ENCODE results near the gene DYRK3. TPM values are rescaled to one million over a fixed set of nuclear protein-coding genes. Genes with fewer than 3 reads are reported as not detected.

The DYRK3 gene
- 1 to 10 TPM; 2.7 TPM for total RNA-seq

- ATAC-seq (ENCODE audit: low read depth), result peak; percentile 90
- peak within 1 kb of the TSS; percentile 89 for H3K27ac Mint-ChIP-seq
- H3K27me3 Mint-ChIP-seq, result peaks cover 16% of the 10 kb centered on the region
- peaks cover 21% of the 10 kb centered on the region for H3K4me1 Mint-ChIP-seq
- H3K9me3 Mint-ChIP-seq, result no peaks in the 10 kb centered on the region
- H3K4me3 Mint-ChIP-seq, result peak within 1 kb of the TSS; percentile 81
- peaks cover 2% of the 10 kb centered on the region for H3K36me3 Mint-ChIP-seq
- DNase-seq, result peak; percentile 96
- POLR2A ChIA-PET, result interaction anchor here (0.9 to 2.2 kb wide), 11 partner anchors 14 to 274 kb away, joined by 3 to 9 read pairs (median 4); partner anchors contain the start of gene EIF2D
These were observed at the start of gene DYRK3 for GRCh38 chr1:206635080-206635977. DYRK3 (plus strand) TSS chr1:206635536; CDS start chr1:206635704, 168 bp downstream.

DNA sequence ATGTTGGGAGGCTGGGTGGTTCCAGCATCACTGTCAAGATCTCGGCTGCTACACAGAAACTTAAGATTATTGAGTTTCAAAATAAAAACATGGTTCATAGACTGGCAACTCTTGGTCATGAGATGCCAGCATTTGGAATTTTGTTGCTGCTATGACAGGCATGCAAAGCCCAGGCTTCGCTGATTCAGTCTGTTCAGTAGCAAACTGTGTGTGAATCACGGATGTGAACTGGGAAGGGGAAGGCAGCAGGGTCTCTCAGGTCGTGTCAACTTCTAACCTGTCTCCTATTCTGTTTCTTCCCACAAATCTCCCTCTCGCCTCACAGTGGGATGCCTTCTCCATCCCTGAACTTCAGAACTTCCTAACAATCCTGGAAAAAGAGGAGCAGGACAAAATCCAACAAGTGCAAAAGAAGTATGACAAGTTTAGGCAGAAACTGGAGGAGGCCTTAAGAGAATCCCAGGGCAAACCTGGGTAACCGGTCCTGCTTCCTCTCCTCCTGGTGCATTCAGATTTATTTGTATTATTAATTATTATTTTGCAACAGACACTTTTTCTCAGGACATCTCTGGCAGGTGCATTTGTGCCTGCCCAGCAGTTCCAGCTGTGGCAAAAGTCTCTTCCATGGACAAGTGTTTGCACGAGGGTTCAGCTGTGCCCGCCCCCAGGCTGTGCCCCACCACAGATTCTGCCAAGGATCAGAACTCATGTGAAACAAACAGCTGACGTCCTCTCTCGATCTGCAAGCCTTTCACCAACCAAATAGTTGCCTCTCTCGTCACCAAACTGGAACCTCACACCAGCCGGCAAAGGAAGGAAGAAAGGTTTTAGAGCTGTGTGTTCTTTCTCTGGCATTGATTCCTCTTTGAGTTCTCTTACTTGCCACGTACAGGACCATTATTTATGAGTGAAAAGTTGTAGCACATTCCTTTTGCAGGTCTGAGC is 48.6 kb upstream of the DYRK3 start:
- POLR2A ChIA-PET, result interaction anchor here (0.8 to 24.5 kb wide), 3 partner anchors 26 to 85 kb away, joined by 3 to 584 read pairs (median 4); partner anchors contain the start of gene RASSF5
- H3K4me3 Mint-ChIP-seq, result no peak overlapping the region
- H3K27ac Mint-ChIP-seq, result peak overlapping the region; percentile 61
- ATAC-seq (ENCODE audit: low read depth) (no peak), DNase-seq (no peak)
- no peaks in the 10 kb centered on the region for H3K9me3 Mint-ChIP-seq
- H3K4me1 Mint-ChIP-seq, result peaks cover 72% of the 10 kb centered on the region
- peaks cover 34% of the 10 kb centered on the region for H3K36me3 Mint-ChIP-seq
- no peaks in the 10 kb centered on the region for H3K27me3 Mint-ChIP-seq

DNA sequence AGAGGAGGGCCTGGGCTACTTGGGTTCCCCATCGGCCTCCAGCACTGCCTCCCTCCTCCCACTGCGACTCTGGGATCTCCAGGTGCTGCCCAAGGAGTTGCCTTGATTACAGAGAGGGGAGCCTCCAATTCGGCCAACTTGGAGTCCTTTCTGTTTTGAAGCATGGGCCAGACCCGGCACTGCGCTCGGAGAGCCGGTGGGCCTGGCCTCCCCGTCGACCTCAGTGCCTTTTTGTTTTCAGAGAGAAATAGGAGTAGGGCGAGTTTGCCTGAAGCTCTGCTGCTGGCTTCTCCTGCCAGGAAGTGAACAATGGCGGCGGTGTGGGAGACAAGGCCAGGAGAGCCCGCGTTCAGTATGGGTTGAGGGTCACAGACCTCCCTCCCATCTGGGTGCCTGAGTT is 47.4 kb upstream of the DYRK3 start:
- peaks cover 37% of the 10 kb centered on the region for H3K36me3 Mint-ChIP-seq
- no peak for ATAC-seq (ENCODE audit: low read depth)
- POLR2A ChIA-PET, result interaction anchor here (0.8 to 24.5 kb wide), 3 partner anchors 27 to 84 kb away, joined by 3 to 584 read pairs (median 4); partner anchors contain the start of gene RASSF5

GRCh38 chr1:206588492-206588891 is 46.8 kb upstream of the DYRK3 start:
- DNase-seq, result no peak
- H3K4me3 Mint-ChIP-seq, result no peak overlapping the region
- no peaks in the 10 kb centered on the region for H3K9me3 Mint-ChIP-seq
- H3K27me3 Mint-ChIP-seq, result no peaks in the 10 kb centered on the region
- ATAC-seq (ENCODE audit: low read depth), result no peak
- POLR2A ChIA-PET, result interaction anchor here (1.3 to 24.5 kb wide), 3 partner anchors 21 to 82 kb away, joined by 4 to 584 read pairs (median 4); partner anchors contain the start of gene RASSF5
- H3K27ac Mint-ChIP-seq, result peak overlapping the region; percentile 71
- peaks cover 36% of the 10 kb centered on the region for H3K36me3 Mint-ChIP-seq
- peaks cover 55% of the 10 kb centered on the region for H3K4me1 Mint-ChIP-seq

More for the DNA sequence above, 47.4 kb upstream of the DYRK3 start:
- no peaks in the 10 kb centered on the region for H3K27me3 Mint-ChIP-seq
- no peak for DNase-seq
- H3K27ac Mint-ChIP-seq, result peak overlapping the region; percentile 52
- peaks cover 61% of the 10 kb centered on the region for H3K4me1 Mint-ChIP-seq
- H3K4me3 Mint-ChIP-seq, result no peak overlapping the region
- H3K9me3 Mint-ChIP-seq, result no peaks in the 10 kb centered on the region

GRCh38 chr1:206589206-206589605 is 46.1 kb upstream of the DYRK3 start:
- H3K27ac Mint-ChIP-seq, result peak overlapping the region; percentile 83
- peaks cover 52% of the 10 kb centered on the region for H3K4me1 Mint-ChIP-seq
- peaks cover 33% of the 10 kb centered on the region for H3K36me3 Mint-ChIP-seq
- peak overlapping the region; percentile 38 for H3K4me3 Mint-ChIP-seq
- H3K27me3 Mint-ChIP-seq, result no peaks in the 10 kb centered on the region
- ATAC-seq (ENCODE audit: low read depth), result no peak
- no peaks in the 10 kb centered on the region for H3K9me3 Mint-ChIP-seq
- POLR2A ChIA-PET, result interaction anchor here (1.3 to 24.5 kb wide), 2 partner anchors 20 to 29 kb away, joined by 4 to 584 read pairs; no protein-coding TSS in a partner anchor
- no peak for DNase-seq

DNA sequence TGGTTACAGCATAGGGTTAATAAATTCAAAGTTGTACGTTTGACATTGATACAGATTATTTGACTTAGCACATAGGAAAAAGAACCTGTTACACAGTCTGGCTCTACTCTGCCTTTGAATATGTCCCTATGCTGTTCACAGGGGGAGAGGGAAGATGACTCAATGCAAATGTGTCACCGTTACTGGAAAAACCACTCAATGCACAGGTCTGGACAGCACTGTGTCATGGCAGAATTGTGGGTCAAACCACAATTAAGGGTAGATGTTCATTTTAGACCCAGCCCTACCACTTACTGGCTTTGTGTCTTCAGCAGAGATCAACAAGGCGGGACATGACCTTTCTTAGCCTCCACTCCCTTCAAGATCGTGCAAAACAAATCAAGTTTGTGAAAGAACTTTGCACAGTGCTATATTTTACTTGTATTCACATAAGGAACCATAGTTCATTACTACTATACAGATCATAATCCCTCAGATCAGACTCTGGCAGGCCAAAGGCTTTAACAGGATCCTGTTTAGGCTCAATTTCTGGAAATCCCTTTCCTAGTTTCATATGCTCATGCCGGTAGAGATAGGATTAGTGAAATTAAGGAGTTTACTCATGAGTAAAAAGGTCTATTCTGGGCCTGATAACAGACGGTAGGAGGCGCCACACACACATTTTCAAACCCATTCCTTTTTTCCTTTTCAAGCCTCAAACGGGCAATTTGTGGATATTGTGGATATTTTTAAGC is 45.1 kb upstream of the DYRK3 start:
- H3K4me1 Mint-ChIP-seq, result peaks cover 45% of the 10 kb centered on the region
- H3K9me3 Mint-ChIP-seq, result no peaks in the 10 kb centered on the region
- no peaks in the 10 kb centered on the region for H3K27me3 Mint-ChIP-seq
- peaks cover 30% of the 10 kb centered on the region for H3K36me3 Mint-ChIP-seq
- POLR2A ChIA-PET, result interaction anchor here (1.3 kb wide), 1 partner anchor 19 kb away, joined by 4 read pairs; no protein-coding TSS in a partner anchor
- no peak for DNase-seq
- peak overlapping the region; percentile 60 for H3K4me3 Mint-ChIP-seq
- peak overlapping the region; percentile 83 for H3K27ac Mint-ChIP-seq
- ATAC-seq (ENCODE audit: low read depth), result peak; percentile 93

DNA sequence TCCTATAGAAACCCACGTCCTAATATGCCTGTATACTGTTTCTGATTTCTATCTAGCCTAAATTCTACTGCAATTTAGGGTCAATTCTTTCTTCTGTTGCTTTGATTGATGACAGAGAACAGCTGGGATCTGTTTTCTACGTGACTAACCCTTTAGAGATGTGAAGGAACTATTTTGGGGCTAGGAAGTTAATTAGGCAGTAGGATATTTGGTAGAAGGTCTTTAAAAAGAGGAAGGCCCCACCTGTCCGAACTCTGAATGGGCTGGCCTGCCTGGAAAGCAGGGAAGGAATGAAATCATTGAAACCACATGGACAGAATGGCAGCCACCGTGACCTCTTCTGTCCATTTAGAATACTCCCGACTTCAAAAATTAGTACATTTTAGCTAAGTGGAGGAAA is 44.1 kb upstream of the DYRK3 start:
- ATAC-seq (ENCODE audit: low read depth), result no peak
- peak overlapping the region; percentile 83 for H3K27ac Mint-ChIP-seq
- no peak for DNase-seq
- H3K4me1 Mint-ChIP-seq, result peaks cover 44% of the 10 kb centered on the region
- H3K4me3 Mint-ChIP-seq, result no peak overlapping the region
- no peaks in the 10 kb centered on the region for H3K9me3 Mint-ChIP-seq
- POLR2A ChIA-PET, result interaction anchor here (1.0 to 2.4 kb wide), 4 partner anchors 11 to 46 kb away, joined by 3 to 8 read pairs (median 4); no protein-coding TSS in a partner anchor
- no peaks in the 10 kb centered on the region for H3K27me3 Mint-ChIP-seq
- peaks cover 30% of the 10 kb centered on the region for H3K36me3 Mint-ChIP-seq

DNA sequence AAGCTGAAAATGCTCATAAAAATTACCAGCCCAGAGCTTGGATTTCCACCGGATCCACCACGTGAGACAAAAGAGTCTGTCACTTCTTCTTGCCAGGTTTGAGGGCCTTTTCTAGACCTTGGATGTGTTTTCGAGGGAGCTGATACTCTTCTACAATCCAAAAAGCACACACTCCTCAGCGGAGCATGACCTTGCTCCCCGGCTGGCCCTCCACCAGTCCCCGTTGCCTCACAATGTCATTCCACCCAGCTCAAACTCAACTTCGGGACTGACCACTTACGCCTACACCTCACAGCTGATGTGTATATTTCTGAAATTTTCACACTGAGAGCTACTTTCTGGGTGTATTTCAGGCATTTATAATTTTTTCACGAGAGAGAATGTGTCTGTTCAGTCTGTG is 43.6 kb upstream of the DYRK3 start:
- Mint-ChIP-seq H3K9me3 (no peaks in the 10 kb centered on the region), H3K27me3 (no peaks in the 10 kb centered on the region), H3K4me3 (no peak overlapping the region), H3K36me3 (peaks cover 28% of the 10 kb centered on the region), H3K4me1 (peaks cover 42% of the 10 kb centered on the region), H3K27ac (no peak overlapping the region)
- POLR2A ChIA-PET, result interaction anchor here (1.0 to 2.4 kb wide), 5 partner anchors 11 to 46 kb away, joined by 3 to 8 read pairs (median 4); no protein-coding TSS in a partner anchor
- no peak for ATAC-seq (ENCODE audit: low read depth)
- no peak for DNase-seq

- ATAC-seq (ENCODE audit: low read depth), result no peak
- Mint-ChIP-seq H3K27me3 (no peaks in the 10 kb centered on the region), H3K4me3 (no peak overlapping the region), H3K4me1 (peaks cover 31% of the 10 kb centered on the region), H3K36me3 (peaks cover 25% of the 10 kb centered on the region), H3K27ac (peak overlapping the region; percentile 66), H3K9me3 (no peaks in the 10 kb centered on the region)
- POLR2A ChIA-PET, result interaction anchor here (1.7 to 1.8 kb wide), 2 partner anchors 19 to 39 kb away, joined by 4 to 5 read pairs; partner anchors contain the start of gene EIF2D
- DNase-seq, result no peak
These were observed 41.9 kb upstream of the DYRK3 start for GRCh38 chr1:206593351-206593925.

DNA sequence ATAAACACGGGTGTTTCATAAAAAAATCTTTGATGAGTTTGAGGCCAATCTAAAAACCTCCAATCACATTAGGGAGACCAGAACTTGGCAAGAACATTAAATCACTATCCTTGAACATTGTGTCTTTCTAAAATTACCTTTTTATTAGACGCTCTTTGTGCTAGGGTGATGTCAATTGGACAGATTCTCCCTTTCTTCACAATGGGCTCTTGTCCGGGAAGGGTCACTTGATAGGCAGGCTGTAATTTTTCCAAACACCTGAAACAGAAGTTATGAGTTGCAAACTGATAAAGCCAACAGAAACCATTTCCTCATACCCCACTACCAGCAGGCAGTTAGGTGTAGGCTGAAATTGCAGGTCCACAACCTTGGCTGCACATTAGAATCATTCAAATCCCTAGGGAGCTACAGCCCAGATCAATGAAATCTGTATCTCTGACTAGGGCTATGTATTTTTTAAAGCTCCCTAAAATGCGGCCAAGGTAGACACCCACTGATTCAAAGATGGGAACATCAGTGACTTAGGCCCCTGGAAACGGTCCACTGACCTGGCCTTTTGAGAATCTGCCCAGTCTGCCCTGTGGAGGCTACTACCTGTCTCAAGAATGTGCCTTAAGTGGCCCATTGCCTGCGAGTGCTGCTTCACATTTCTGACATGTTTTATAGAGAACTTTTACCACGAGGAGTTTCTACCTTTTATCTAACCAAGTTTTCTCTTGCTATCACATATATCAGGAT is 39.6 kb upstream of the DYRK3 start:
- no peak for ATAC-seq (ENCODE audit: low read depth)
- DNase-seq, result no peak
- H3K36me3 Mint-ChIP-seq, result peaks cover 19% of the 10 kb centered on the region
- H3K4me1 Mint-ChIP-seq, result peaks cover 11% of the 10 kb centered on the region
- no peak overlapping the region for H3K27ac Mint-ChIP-seq
- H3K4me3 Mint-ChIP-seq, result no peak overlapping the region
- no peaks in the 10 kb centered on the region for H3K27me3 Mint-ChIP-seq
- POLR2A ChIA-PET, result no interaction called here
- no peaks in the 10 kb centered on the region for H3K9me3 Mint-ChIP-seq

- Mint-ChIP-seq H3K9me3 (no peaks in the 10 kb centered on the region), H3K27me3 (no peaks in the 10 kb centered on the region), H3K4me3 (no peak overlapping the region), H3K36me3 (peaks cover 18% of the 10 kb centered on the region), H3K4me1 (peaks cover 5% of the 10 kb centered on the region), H3K27ac (no peak overlapping the region)
- POLR2A ChIA-PET, result no interaction called here
- ATAC-seq (ENCODE audit: low read depth), result no peak
- DNase-seq, result no peak
These were observed 39.0 kb upstream of the DYRK3 start for GRCh38 chr1:206596319-206596666.
